CD4-positive, alpha-beta T cell treated with Interleukin-6 for 4 hours (primary cell): ENCODE data around the gene ZKSCAN4.

Experiments
- DNase-seq: peaks from one replicate; pipeline ENCODE4 v3.0.0-alpha.2; 2020; ENCODE audit warnings: mixed read lengths

Gene ZKSCAN4

DNA sequence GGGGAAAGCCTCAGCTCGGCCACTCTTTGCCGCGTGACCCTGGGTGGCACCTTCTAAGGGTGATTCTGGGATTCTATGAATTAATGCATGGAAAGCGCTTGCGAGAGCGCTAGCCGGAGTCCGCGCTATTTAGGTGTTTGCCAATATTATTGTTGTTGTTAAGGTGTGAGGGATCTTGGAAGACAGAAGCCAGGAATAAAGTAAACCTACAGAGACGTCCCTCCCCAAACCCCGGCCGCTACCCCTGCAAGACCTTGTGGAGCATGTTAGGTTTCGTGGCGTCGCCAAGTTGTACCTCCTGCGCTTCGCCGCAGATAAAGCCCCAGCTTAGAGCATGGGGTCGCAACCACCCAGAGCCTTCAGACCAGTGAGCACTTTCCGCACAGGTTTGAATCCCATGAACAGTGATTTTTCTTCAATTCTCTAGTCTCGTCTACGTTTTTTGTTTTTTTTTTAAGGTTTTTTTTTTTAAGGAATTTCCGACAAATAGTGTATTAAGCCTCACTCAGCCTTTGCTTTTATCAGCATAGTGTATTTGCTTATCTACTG is 43.9 kb downstream of the ZKSCAN4 start:
- DNase-seq: no peak

DNA sequence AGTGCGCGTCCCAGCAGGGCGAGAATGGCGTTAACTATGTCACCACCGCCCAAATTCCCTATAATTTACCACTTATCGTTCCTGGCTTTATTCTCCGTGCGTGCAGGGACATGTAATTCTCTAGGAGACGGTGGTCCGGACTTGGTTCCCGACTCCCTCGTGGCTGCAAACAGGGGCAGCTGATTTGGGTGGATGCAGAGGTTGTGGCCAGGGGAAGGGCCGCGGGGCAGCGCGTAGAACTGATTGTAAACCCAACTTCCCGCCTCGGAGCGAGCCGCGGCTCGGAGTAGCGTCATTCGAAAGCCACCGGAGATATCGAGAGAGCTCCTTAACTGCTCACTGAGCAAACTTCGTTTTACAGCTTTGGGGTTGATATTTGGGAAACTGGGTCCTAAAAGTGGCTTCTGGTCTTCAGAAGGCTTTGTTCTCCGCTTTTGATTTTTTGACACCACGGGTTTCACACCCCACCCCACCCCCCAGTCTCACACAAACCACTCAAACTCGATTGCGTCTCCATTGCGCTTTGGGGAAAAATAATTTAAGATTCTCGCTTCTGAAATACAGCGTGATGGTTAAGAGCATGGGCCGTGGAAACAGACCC is 44.5 kb downstream of the ZKSCAN4 start:
- DNase-seq: no peak

DNA sequence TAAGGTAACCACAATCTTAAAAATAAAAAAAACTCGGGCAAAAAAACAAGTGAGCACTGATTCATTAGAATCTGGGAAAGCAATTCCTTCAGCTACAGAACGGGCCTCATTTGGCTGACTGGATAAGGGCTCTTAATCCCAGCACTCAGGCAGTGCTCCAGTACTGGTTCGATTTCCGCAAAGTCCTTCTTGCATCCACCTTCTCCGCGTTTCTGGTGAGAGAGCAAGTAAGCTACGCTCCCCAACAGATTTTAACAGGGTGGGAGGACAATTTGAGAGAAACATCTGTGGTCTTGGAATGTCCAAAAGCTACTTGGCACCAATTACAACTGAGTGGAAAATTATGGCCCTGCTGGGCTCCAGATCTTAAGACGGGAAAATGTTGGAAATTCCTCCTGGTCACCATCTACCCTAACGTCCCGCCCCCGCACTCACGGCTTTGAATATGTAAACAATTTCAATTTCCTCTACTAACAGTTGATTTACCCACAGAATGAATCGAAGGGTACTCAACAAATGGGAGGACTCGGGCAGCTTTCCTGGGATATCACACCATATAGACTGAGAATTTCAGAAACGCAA is 45.0 kb downstream of the ZKSCAN4 start:
- no peak for DNase-seq

DNA sequence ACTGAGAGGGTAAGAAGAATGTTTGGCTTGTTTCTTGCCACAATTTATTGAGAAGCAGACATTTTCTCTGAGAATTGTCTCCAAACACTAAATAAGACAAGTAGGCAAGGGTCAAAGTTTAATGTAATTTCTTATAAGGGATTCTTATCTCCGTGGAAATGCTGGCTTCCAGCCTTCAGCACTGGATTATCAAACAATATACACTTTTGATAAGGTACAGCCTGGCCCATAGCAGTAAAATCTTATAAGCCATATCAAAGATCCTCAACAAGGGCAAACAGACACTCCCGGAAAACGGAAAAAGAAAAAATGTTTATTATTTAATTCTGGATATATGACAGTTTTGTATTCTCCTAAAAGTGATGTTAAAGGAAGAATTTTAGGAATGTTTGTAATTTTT is 45.5 kb downstream of the ZKSCAN4 start:
- DNase-seq: no peak

DNA sequence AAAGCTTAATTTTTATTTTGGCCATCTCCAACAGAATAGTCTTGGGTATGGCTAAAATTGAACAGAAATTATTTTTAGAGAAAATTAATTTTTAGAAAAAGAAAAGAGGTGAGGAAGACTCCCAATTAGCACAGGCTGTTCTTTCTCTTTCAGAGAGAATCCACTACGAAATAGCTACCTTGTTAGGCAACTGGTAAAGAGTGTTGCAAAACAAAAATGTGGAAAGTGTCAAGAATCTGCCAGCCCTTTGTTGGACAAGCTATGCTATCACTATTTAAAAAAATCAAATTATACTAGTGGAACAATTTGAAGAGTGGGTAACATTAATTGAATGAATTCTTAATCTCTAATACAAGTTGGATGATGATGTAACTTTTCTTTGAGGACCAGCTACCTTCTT is 46.2 kb downstream of the ZKSCAN4 start:
- DNase-seq: no peak

DNA sequence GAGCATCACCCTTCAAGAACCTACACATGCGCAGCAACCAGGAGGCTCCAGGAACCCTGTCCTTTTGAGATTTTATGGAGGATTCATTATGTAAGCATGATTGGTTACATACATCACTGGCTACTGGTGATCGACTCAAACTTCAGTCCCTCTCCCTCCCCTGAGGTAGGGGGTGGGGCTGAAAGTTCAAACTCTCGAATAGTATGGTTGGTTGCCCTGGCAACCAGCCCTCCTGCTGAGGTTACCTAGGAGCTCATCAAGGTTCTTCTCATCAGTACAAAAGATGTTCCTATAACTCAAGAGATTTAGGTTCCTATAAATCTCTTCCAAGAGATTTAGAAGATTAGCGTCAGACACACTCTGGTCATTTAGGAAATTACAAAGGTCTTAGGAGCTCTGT is 48.9 kb downstream of the ZKSCAN4 start:
- DNase-seq: no peak

DNA sequence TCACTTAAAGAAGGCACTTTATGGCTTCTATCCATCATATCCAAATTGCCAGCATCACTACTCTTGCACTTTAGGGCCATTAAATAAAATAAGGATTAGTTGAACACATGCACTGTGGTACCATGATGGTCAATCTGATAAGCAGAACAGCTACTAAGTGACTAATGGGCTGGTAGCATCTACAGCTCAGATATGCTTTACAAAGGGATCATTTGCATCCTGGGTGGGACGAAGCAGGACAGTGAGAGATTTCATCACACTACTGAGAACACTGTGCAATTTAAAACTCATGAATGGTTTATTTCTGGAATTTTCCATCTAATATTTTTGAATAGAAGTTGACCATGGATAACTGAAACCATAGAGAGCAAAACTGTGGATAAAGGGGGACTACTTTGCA is 52.0 kb downstream of the ZKSCAN4 start:
- no peak for DNase-seq
